ENCODE data around the gene NTM.

The NTM gene

GRCh38 chr11:132118661-132119060 is 748.2 kb downstream of the NTM start:
- DNase-seq (ENCODE audit: low read depth) = no peak
- no peak overlapping the region for H3K4me3 ChIP-seq (ENCODE audit: low read length)
- TF ChIP-seq CTCF (conservative IDR thresholded peaks at IDR 0.05; ENCODE audit: low read depth, low read length) = no peak

- no peak for TF ChIP-seq CTCF (conservative IDR thresholded peaks at IDR 0.05; ENCODE audit: low read depth, low read length)
- no peak for DNase-seq (ENCODE audit: low read depth)
- no peak overlapping the region for H3K4me3 ChIP-seq (ENCODE audit: low read length)
Measured at GRCh38 chr11:132119573-132119972, 749.2 kb downstream of the NTM start.

- no peak for DNase-seq (ENCODE audit: low read depth)
- no peak for TF ChIP-seq CTCF (conservative IDR thresholded peaks at IDR 0.05; ENCODE audit: low read depth, low read length)
- H3K4me3 ChIP-seq (ENCODE audit: low read length) = no peak overlapping the region
Measured at GRCh38 chr11:132122735-132123134, 752.3 kb downstream of the NTM start.

- TF ChIP-seq CTCF (conservative IDR thresholded peaks at IDR 0.05; ENCODE audit: low read depth, low read length) = no peak
- no peak for DNase-seq (ENCODE audit: low read depth)
- no peak overlapping the region for H3K4me3 ChIP-seq (ENCODE audit: low read length)
Measured at GRCh38 chr11:132123449-132123848, 753.0 kb downstream of the NTM start.

- DNase-seq (ENCODE audit: low read depth) = no peak
- H3K4me3 ChIP-seq (ENCODE audit: low read length) = no peak overlapping the region
- peak; percentile 25 for TF ChIP-seq CTCF (conservative IDR thresholded peaks at IDR 0.05; ENCODE audit: low read depth, low read length)
Measured at GRCh38 chr11:132123854-132124835, 753.7 kb downstream of the NTM start.

GRCh38 chr11:132125988-132126871 is 755.8 kb downstream of the NTM start:
- H3K4me3 ChIP-seq (ENCODE audit: low read length) = no peak overlapping the region
- TF ChIP-seq CTCF (conservative IDR thresholded peaks at IDR 0.05; ENCODE audit: low read depth, low read length) = no peak
- no peak for DNase-seq (ENCODE audit: low read depth)
